GM23248 (cell line): ENCODE measurements around the gene KCNQ4.

Experiments used
- EZH2 ChIP-seq: fragments of 200-600 bp; sonication (generic); IDR thresholded peaks from 2 replicates; pipeline ENCODE4 v1.6.1; 2018; ENCODE audit warnings: antibody characterized with exemption, mild to moderate bottlenecking; ENCODE audit not compliant: insufficient read depth, poor library complexity, severe bottlenecking
- EZH2phosphoT487 ChIP-seq: fragments of 200-600 bp; sonication (generic); IDR thresholded peaks from 2 replicates; pipeline ENCODE4 v1.6.1; 2018; ENCODE audit warnings: antibody characterized with exemption, moderate library complexity, mild to moderate bottlenecking, low read depth; ENCODE audit not compliant: insufficient read depth

GRCh38 chr1:40837601-40838000 is 54.0 kb downstream of the KCNQ4 start:
- TF ChIP-seq EZH2phosphoT487 (no peak), EZH2 (no peak)
